Effector memory CD8-positive, alpha-beta T cell (primary cell): ENCODE results near the gene MAP3K5.

Experiments
- ATAC-seq: fragments of 150-1000 bp; cut with Tn5 transposase; replicated peaks from 2 replicates; pipeline ENCODE4 v1.10.0; 2021; ENCODE audit warnings: mild to moderate bottlenecking, moderate library complexity
- DNase-seq, 3 experiments: peaks; one replicate each; pipeline ENCODE4 v3.0.0; 2021
- H3K27ac Mint-ChIP-seq, 2 donors: one replicate each; pipeline ENCODE4 v1.8.0; 2022; ENCODE audit warnings: mild to moderate bottlenecking in 2 of 2, mixed read lengths in 2 of 2, moderate library complexity in 2 of 2
- H3K27me3 Mint-ChIP-seq, 2 donors: one replicate each; pipeline ENCODE4 v1.8.0; 2022; ENCODE audit warnings: mixed read lengths in 2 of 2
- H3K36me3 Mint-ChIP-seq: one replicate; pipeline ENCODE4 v1.8.0; 2022; ENCODE audit warnings: mild to moderate bottlenecking, moderate library complexity, mixed read lengths; ENCODE audit not compliant: insufficient read depth
- H3K4me1 Mint-ChIP-seq, 2 donors: one replicate each; pipeline ENCODE4 v1.8.0; 2022; ENCODE audit warnings: low read depth in 2 of 2, mixed read lengths in 2 of 2
- H3K4me3 Mint-ChIP-seq, 2 donors: one replicate each; pipeline ENCODE4 v1.8.0; 2022; ENCODE audit warnings: mild to moderate bottlenecking in 2 of 2, mixed read lengths in 2 of 2, moderate library complexity in 2 of 2
- H3K9me3 Mint-ChIP-seq, 2 donors: one replicate each; pipeline ENCODE4 v1.8.0; 2022; ENCODE audit warnings: mixed read lengths in 2 of 2

The MAP3K5 gene

DNA sequence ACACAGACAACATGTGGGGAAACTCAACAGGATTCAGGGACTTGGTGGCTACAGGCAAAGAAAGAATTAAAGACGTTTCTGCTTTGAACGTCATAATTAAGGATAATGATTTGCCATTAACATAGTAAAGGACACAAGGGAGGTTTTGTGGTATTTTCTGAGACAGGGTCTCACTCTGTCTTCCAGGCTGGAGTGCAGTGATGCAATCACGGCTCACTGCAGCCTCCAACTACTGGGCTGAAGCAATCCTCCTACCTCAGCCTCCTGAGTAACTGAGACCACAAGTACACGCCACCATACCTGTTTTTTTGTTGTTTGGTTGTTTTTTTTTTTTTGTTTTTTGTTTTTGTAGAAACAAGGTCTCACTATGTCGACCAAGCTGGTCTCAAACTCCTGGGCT, 62.4 kb downstream of the MAP3K5 start:
- no peak for ATAC-seq
- no peak for DNase-seq
- Mint-ChIP-seq H3K27me3 (no peaks in the 10 kb centered on the region), H3K36me3 (peaks cover 6% of the 10 kb centered on the region), H3K9me3 (no peaks in the 10 kb centered on the region), H3K27ac (peak overlapping the region in 1 of 2 donors; percentile 6), H3K4me1 (peaks cover 39 to 45% of the 10 kb centered on the region in 2 donors), H3K4me3 (no peak overlapping the region)

- Mint-ChIP-seq H3K4me1 (peaks cover 37 to 52% of the 10 kb centered on the region in 2 donors), H3K4me3 (no peak overlapping the region), H3K27me3 (no peaks in the 10 kb centered on the region), H3K36me3 (peaks cover 6% of the 10 kb centered on the region), H3K9me3 (no peaks in the 10 kb centered on the region), H3K27ac (peak overlapping the region in 1 of 2 donors; percentile 6)
- DNase-seq, result no peak
- ATAC-seq, result no peak
Observed at GRCh38 chr6:136728976-136729515, 63.2 kb downstream of the MAP3K5 start.

DNA sequence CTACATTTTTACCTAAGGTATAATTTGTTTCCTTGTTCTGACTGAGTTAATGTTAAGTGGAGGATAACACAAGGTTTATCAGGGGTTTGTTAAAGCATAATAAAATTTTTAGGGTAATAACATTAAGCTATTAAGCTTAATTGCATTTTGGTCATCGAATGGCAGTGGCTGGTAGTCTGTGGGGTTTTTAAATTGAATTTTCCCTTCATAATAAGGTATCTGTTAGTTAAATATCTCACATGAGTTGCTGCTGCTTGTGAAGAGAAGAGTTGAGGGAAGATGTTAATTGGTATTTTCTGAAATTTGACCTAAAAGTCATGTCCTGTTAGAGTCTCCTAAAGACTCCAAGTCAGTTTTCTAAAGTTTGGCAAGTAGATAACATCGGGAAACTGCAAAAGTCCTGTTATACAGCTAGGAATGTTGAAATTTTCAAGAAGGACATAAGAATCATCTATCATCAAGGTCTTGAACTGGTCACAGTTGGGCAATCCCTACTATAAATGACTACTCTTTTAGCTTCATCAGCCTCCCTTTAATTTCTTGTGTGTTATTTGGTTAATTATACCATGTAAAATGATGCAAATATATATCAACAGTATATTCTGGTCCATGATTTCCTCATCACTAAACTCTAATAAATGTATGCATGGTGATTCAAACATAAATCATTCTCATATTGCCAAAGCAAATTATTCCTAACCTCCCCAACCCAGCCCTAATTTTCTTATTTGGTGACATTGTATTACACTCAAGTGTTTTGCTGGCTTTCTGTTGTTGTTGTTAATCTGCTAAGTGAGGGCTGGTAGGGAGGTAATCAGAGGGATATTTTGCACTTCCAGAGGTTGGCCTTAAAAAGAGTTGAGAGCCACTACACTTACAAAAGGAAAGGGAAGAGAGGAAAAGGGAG, 64.0 kb downstream of the MAP3K5 start:
- no peak for ATAC-seq
- Mint-ChIP-seq H3K36me3 (peaks cover 6% of the 10 kb centered on the region), H3K9me3 (no peaks in the 10 kb centered on the region), H3K4me3 (no peak overlapping the region), H3K4me1 (peaks cover 41 to 59% of the 10 kb centered on the region in 2 donors), H3K27me3 (no peaks in the 10 kb centered on the region), H3K27ac (no peak overlapping the region)
- no peak for DNase-seq

DNA sequence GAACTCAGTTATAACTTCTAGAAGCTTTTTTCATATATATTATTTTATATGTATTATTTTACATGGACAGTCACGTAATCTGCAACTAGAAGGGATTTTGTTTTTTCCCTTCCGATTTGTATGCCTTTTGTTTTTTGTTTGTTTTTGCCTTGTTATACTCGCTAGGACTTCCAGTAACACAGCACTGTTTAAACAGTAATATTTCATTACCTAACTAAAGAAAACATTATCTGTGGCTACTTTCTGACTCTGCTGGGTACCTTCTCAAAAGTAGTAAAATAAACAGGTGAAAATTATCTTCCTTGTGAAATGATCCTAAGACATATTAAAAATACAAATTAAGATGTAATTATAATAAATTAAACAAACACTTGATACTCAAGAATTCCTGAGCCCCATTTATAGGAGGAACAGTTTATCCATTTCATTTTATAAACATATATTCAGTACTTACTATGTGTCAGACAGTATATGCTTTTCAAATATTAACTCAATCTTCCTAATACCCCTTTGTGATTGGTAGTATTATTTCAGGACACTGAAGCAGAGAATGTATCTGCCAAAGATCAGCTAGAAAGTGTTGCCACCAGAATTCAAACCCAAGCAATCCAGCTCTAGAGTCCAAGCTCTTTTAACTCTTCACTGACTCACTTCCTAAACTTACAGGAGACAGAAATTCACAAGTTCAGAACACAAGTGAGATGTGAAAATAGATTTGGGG, 65.3 kb downstream of the MAP3K5 start:
- no peak overlapping the region for H3K27ac Mint-ChIP-seq
- ATAC-seq (no peak), DNase-seq (no peak)
- H3K9me3 Mint-ChIP-seq, result no peaks in the 10 kb centered on the region
- H3K4me3 Mint-ChIP-seq, result no peak overlapping the region
- H3K27me3 Mint-ChIP-seq, result no peaks in the 10 kb centered on the region
- peaks cover 36 to 51% of the 10 kb centered on the region in 2 donors for H3K4me1 Mint-ChIP-seq
- H3K36me3 Mint-ChIP-seq, result peaks cover 3% of the 10 kb centered on the region

- Mint-ChIP-seq H3K9me3 (no peaks in the 10 kb centered on the region), H3K36me3 (no peaks in the 10 kb centered on the region), H3K4me1 (peaks cover 35 to 42% of the 10 kb centered on the region in 2 donors), H3K27me3 (no peaks in the 10 kb centered on the region), H3K4me3 (no peak overlapping the region), H3K27ac (no peak overlapping the region)
- DNase-seq (no peak), ATAC-seq (no peak)
Observed at GRCh38 chr6:136725124-136725523, 67.2 kb downstream of the MAP3K5 start.

GRCh38 chr6:136723780-136724179, 68.5 kb downstream of the MAP3K5 start:
- Mint-ChIP-seq H3K4me1 (peaks cover 25 to 44% of the 10 kb centered on the region in 2 donors), H3K9me3 (no peaks in the 10 kb centered on the region), H3K27me3 (no peaks in the 10 kb centered on the region), H3K27ac (peak overlapping the region in 1 of 2 donors; percentile 6), H3K36me3 (peaks cover 7% of the 10 kb centered on the region), H3K4me3 (peak overlapping the region; percentile 5 to 18)
- DNase-seq (peak; percentile 20 to 23 (median 23)), ATAC-seq (peak; percentile 99)

DNA sequence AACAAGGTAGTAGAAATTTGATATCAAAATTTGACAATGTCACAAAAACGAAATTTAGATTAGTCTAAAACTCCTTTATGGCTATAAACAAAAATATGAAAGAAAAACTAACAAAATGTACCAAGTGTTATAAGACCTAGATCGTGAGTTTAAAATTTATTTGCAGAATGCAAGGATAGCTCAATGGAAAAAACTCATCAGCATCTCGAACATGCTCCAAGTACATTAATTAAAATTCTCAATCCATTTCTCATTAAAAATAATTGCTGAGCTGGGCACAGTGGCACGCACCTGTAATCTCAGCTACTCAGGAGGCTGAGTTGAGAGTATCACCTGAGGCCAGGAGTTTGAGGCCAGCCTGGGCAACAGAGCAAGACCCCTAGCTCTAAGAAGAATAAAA, 70.8 kb downstream of the MAP3K5 start:
- H3K9me3 Mint-ChIP-seq, result no peaks in the 10 kb centered on the region
- H3K36me3 Mint-ChIP-seq, result peaks cover 8% of the 10 kb centered on the region
- no peak for ATAC-seq
- no peaks in the 10 kb centered on the region for H3K27me3 Mint-ChIP-seq
- H3K4me3 Mint-ChIP-seq, result no peak overlapping the region
- H3K4me1 Mint-ChIP-seq, result peaks cover 29 to 48% of the 10 kb centered on the region in 2 donors
- no peak for DNase-seq
- no peak overlapping the region for H3K27ac Mint-ChIP-seq

DNA sequence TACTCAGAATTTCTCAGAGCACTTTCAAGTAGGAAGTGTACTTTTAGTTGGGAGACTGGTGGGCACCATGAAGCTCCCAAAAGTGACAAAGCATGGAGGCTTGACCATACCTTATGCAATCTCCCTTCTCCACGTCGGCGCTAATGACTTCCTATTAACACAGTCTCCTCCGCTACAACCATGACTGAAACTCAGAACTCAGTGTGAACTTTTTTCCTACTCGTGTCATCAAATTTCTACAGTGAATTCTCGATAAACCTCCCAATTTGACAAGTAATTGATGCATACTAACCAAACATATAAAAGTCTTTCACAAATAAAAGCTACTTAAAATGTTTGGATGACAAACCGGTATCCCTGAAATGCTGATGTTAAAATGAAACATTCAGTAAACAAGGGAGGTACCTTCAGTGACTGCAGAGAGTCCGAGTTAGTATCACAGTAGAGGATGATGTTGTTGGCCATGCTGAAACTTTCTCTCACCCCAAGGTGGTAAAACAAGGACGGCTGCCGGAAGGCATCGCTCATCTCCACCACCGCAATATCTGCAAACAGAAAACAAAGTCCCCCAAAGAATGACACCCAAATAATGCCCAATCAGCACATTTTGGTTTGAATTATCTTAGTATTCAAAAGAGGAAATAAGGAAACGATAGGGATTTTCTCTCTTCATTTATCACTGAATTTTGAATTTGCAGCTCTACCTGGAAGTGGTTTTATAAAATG, 72.1 kb downstream of the MAP3K5 start:
- peak overlapping the region; percentile 13 to 56 for H3K27ac Mint-ChIP-seq
- DNase-seq (no peak), ATAC-seq (peak; percentile 35)
- peaks cover 34 to 49% of the 10 kb centered on the region in 2 donors for H3K4me1 Mint-ChIP-seq
- peaks cover 8% of the 10 kb centered on the region for H3K36me3 Mint-ChIP-seq
- no peaks in the 10 kb centered on the region for H3K9me3 Mint-ChIP-seq
- H3K27me3 Mint-ChIP-seq, result no peaks in the 10 kb centered on the region
- H3K4me3 Mint-ChIP-seq, result peak overlapping the region; percentile 8 to 42

DNA sequence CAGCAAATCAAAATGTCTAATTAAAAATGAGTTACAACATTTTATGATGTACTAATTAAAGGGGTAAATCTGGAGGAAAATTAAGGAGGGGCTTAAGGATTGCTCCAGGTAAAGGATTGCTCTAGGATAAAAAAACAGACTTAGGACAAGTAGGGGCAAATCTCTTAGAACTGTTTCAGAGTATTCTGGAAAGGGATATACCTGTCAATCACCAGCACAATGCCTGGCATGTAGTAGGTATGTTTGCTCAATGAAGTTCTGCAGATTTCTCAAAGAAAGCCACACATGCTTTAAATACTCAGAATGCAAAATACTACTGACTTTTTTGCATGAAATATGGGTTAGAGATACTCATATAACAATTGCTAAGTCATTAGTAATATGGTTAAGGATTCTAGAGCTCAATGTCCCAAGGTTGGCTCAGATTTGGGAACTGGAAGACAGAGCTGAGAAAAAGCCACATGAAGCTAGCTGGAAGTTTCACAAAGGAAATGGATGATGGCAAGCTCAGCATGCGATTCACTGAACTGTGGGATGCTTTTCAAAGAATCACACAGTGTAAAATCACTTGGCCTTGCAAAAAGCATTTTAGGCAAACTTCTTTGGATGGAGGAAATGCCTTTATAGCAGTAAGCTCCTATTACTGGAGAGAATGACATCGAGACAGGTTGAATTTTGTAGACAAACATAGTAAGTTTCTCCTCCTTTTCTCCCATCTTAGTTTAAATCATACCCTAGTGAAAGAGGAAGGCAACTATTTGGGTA, 72.8 kb downstream of the MAP3K5 start:
- Mint-ChIP-seq H3K27me3 (no peaks in the 10 kb centered on the region), H3K4me1 (peaks cover 32 to 46% of the 10 kb centered on the region in 2 donors), H3K36me3 (peaks cover 9% of the 10 kb centered on the region), H3K27ac (peak overlapping the region in 1 of 2 donors; percentile 23), H3K4me3 (no peak overlapping the region), H3K9me3 (no peaks in the 10 kb centered on the region)
- ATAC-seq (no peak), DNase-seq (no peak)

GRCh38 chr6:136718476-136718875, 73.8 kb downstream of the MAP3K5 start:
- peaks cover 27 to 36% of the 10 kb centered on the region in 2 donors for H3K4me1 Mint-ChIP-seq
- H3K9me3 Mint-ChIP-seq, result no peaks in the 10 kb centered on the region
- H3K27ac Mint-ChIP-seq, result peak overlapping the region in 1 of 2 donors; percentile 23
- peaks cover 10% of the 10 kb centered on the region for H3K36me3 Mint-ChIP-seq
- no peak overlapping the region for H3K4me3 Mint-ChIP-seq
- ATAC-seq, result no peak
- no peak for DNase-seq
- no peaks in the 10 kb centered on the region for H3K27me3 Mint-ChIP-seq

DNA sequence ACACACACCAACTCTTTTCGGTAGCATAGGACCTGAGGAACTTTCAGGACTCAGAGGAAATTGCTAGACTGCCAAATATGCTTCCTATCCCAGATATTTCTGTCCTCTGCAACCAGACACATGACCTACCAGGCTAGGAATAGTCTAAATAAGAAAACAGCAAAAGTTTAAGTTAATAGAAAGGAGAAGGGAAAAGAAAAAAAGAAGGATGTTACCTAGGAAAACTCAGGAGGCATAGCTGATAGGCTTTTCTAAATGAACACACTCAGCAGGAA, 74.6 kb downstream of the MAP3K5 start:
- Mint-ChIP-seq H3K4me1 (peaks cover 29 to 41% of the 10 kb centered on the region in 2 donors), H3K27me3 (no peaks in the 10 kb centered on the region), H3K9me3 (no peaks in the 10 kb centered on the region), H3K27ac (no peak overlapping the region), H3K4me3 (no peak overlapping the region), H3K36me3 (peaks cover 10% of the 10 kb centered on the region)
- ATAC-seq, result no peak
- no peak for DNase-seq

DNA sequence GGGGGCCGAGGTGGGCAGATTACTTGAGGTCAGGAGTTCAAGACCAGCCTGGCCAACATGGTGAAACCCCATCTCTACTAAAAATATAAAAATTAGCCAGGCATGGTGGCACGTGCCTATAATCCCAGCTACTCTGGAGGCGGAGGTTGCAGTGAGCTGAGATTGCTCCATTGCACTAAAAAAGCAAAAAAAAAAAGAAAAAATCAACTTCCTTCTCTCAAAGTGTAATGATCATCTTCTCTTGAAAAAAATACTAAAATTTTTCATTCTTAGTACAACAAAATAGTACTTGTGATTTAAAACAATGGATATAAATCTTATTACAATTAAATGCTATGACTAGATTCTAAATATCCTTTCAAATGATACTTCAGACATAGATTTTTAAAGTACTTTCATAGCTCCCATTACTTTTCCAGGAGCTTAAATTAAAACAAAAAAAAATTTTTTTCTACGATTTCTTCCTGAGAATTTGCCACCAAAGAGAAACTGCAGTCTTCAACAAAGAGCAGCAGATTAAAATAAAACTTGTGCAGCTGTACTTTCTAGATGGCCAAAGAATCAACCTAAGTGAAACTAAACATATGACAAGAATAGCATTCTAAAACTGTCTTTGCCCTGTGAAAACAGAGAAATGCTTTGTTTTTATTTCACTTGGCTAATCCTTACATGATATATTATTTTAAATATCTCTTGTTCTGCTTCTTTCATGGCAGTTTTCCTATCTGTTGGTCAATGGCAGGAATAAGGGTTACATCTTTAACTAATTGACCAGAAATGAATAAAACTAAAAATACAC, 75.2 kb downstream of the MAP3K5 start:
- ATAC-seq (no peak), DNase-seq (no peak)
- Mint-ChIP-seq H3K4me1 (peaks cover 29 to 41% of the 10 kb centered on the region in 2 donors), H3K27ac (no peak overlapping the region), H3K9me3 (no peaks in the 10 kb centered on the region), H3K36me3 (peaks cover 10% of the 10 kb centered on the region), H3K27me3 (no peaks in the 10 kb centered on the region), H3K4me3 (no peak overlapping the region)
